HEK293 (cell line): ENCODE measurements around the gene GP1BB.

Source experiments
- CTCF ChIA-PET: fragments of 350-600 bp; formaldehyde crosslinking; extraction: SDS; loops from one replicate; lab custom pipeline; 2021; ENCODE audit warnings: antibody characterized with exemption; lab: Yijun Ruan, JAX
- POLR2A ChIA-PET: fragments of 300-600 bp; formaldehyde crosslinking; extraction: SDS; loops from one replicate; lab custom pipeline; 2020; ENCODE audit warnings: antibody characterized with exemption, inconsistent platforms; lab: Yijun Ruan, JAX
- H3K27ac ChIP-seq: fragments of 200-500 bp; sonication (Bioruptor generic); 2 replicates; pipeline ENCODE4 v1.5.1; 2014; ENCODE audit warnings: low read depth, low read length, control low read depth, inconsistent platforms; ENCODE audit errors: extremely low read depth
- H3K36me3 ChIP-seq, 2 experiments: fragments of 200-500 bp in 1 of 2; sonication (Bioruptor generic) in 1 of 2; 1 replicate in 1 of 2; 2 replicates in 1 of 2; pipeline ENCODE4 v1.5.1; 2014 to 2017; ENCODE audit warnings: inconsistent platforms in 2 of 2, low read length in 2 of 2; ENCODE audit not compliant: control insufficient read depth in 2 of 2, insufficient read depth in 1 of 2
- H3K4me1 ChIP-seq: fragments of 200-500 bp; sonication (Bioruptor generic); 2 replicates; pipeline ENCODE4 v1.5.1; 2014; ENCODE audit warnings: mild to moderate bottlenecking, low read length, inconsistent platforms; ENCODE audit not compliant: control insufficient read depth, insufficient read depth
- H3K4me3 ChIP-seq: 2 replicates; pipeline ENCODE4 v1.5.1; 2011; ENCODE audit warnings: low read depth, mild to moderate bottlenecking, control low read depth, low read length, moderate library complexity
- H3K9me3 ChIP-seq: fragments of 200-500 bp; sonication (Bioruptor generic); 2 replicates; pipeline ENCODE4 v1.5.1; 2014; ENCODE audit warnings: low read depth, low read length, inconsistent platforms; ENCODE audit not compliant: control insufficient read depth, insufficient read depth
- GLIS2 ChIP-seq: fragments of 450-650 bp; formaldehyde crosslinking; IDR thresholded peaks from 2 replicates; pipeline ENCODE4 v1.5.1; 2016; ENCODE audit warnings: missing biosample characterization, missing genetic modification characterization
- HOXA7 ChIP-seq: sonication (generic); formaldehyde crosslinking; IDR thresholded peaks from 2 replicates; pipeline ENCODE4 v1.8.1; 2022; ENCODE audit warnings: missing genetic modification reagents, borderline replicate concordance
- KLF8 ChIP-seq: fragments of 450-650 bp; formaldehyde crosslinking; IDR thresholded peaks from 2 replicates; pipeline ENCODE4 v1.5.1; 2016; ENCODE audit warnings: missing biosample characterization, missing genetic modification characterization
- RBAK ChIP-seq: fragments of 450-650 bp; formaldehyde crosslinking; IDR thresholded peaks from 2 replicates; pipeline ENCODE4 v1.5.1; 2016; ENCODE audit warnings: missing biosample characterization, missing genetic modification characterization
- ZNF132 ChIP-seq: fragments of 450-650 bp; formaldehyde crosslinking; IDR thresholded peaks from 2 replicates; pipeline ENCODE4 v1.5.1; 2017; ENCODE audit warnings: missing biosample characterization, missing genetic modification characterization, borderline replicate concordance
- ZNF155 ChIP-seq: fragments of 450-650 bp; formaldehyde crosslinking; IDR thresholded peaks from 2 replicates; pipeline ENCODE4 v1.5.1; 2016; ENCODE audit warnings: missing biosample characterization, missing genetic modification characterization
- ZNF2 ChIP-seq: fragments of 450-650 bp; formaldehyde crosslinking; IDR thresholded peaks from 2 replicates; pipeline ENCODE4 v1.5.1; 2016; ENCODE audit warnings: missing biosample characterization, missing genetic modification characterization
- ZNF24 ChIP-seq: fragments of 450-650 bp; formaldehyde crosslinking; IDR thresholded peaks from 2 replicates; pipeline ENCODE4 v1.5.1; 2016; ENCODE audit warnings: missing biosample characterization, missing genetic modification characterization
- ZNF433 ChIP-seq: fragments of 450-650 bp; formaldehyde crosslinking; IDR thresholded peaks from 2 replicates; pipeline ENCODE4 v1.5.1; 2016; ENCODE audit warnings: missing biosample characterization, missing genetic modification characterization, low read depth
- ZNF530 ChIP-seq: fragments of 450-650 bp; formaldehyde crosslinking; IDR thresholded peaks from 2 replicates; pipeline ENCODE4 v1.5.1; 2016; ENCODE audit warnings: low read depth, missing biosample characterization, missing genetic modification characterization
- ZNF596 ChIP-seq: fragments of 450-650 bp; IDR thresholded peaks from 2 replicates; pipeline ENCODE4 v1.5.0; 2018; ENCODE audit warnings: missing biosample characterization, mild to moderate bottlenecking, missing genetic modification characterization, moderate library complexity
- ZNF837 ChIP-seq: fragments of 450-650 bp; formaldehyde crosslinking; IDR thresholded peaks from 2 replicates; pipeline ENCODE4 v1.5.1; 2016; ENCODE audit warnings: missing biosample characterization, missing genetic modification characterization
- TF ChIP-seq, protein P1 (sequence below): fragments of 450-650 bp; formaldehyde crosslinking; IDR thresholded peaks from 2 replicates; pipeline ENCODE4 v1.5.1; 2016; ENCODE audit warnings: missing biosample characterization, missing genetic modification characterization
- TF ChIP-seq, protein P2 (sequence below): fragments of 450-650 bp; formaldehyde crosslinking; IDR thresholded peaks from 2 replicates; pipeline ENCODE4 v1.5.1; 2016; ENCODE audit warnings: missing biosample characterization, missing genetic modification characterization
- TF ChIP-seq, protein P3 (sequence below): fragments of 450-650 bp; formaldehyde crosslinking; IDR thresholded peaks from 2 replicates; pipeline ENCODE4 v1.5.1; 2016; ENCODE audit warnings: missing biosample characterization, missing genetic modification characterization

GP1BB gene

DNA sequence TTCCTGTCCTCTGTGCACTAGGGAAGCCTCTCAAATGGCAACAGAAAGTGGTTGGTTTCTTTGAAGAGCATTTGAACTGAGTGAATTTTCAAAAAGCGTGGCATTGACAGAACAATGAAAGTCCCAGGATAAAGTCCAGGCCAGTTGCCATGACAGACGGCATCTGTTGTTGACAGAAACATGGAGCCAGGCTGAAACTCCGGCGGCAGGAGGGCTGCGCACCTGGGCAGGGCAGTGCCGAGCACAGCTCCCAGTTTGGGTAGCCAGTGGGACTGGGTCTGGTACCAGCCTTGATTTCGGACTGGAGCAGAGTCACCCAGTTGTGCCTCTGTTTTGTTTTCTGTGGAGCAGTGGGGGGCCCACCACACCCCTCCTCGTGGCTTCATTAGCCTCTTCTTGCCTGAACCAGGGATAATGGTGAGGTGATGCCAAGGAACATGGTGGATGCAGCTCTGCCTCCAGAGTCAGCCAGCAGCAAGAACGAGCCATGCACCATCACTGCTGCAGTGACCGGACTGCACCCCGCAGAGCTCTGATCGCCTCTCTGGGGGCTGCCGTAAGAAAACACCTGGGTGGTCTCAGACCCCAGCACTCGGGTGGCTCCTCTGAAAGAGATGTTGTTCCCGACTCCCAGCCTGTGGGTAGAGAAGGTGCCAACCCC is 18.9 kb upstream of the GP1BB start:
- POLR2A ChIA-PET: interaction anchor here (1.6 kb wide), 1 partner anchor 13 kb away, joined by 3 read pairs; no protein-coding TSS in a partner anchor

DNA sequence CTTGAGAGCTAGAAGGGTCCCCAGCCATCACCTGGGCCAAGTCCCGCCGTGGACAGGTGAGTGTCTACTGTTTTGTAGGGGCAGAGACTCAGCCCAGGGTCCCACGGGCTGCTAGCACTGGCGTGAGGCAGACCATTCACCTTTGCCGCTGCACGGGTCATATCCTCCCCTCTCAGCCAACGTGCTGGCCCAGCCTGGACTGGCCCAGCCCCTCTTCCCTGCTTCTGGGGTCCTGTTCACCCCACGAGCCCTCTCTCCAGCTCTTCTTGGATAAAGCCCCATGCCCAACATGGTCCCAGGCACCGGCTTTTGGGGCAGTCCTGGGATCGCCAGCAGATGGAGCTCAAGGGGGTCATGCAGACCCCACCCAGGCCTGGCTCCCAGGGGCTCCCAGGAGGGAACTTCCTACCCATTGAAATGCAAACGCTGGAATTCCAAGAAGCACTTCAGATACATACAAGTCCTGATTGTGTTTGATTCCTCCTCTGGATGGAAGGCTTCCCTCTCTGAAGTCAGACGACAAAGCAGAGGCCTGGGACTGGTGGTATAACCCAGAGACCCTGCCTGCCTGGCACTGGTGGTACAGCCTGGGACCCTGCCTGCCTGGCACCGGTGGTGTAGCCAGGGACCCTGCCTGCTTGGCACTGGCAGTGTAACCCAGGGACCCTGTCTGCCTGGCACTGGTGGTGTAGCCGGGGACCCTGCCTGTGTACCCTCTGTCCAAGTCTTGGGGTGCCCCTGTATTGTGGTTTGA is 18.0 kb upstream of the GP1BB start:
- TF ChIP-seq, protein P1, sequence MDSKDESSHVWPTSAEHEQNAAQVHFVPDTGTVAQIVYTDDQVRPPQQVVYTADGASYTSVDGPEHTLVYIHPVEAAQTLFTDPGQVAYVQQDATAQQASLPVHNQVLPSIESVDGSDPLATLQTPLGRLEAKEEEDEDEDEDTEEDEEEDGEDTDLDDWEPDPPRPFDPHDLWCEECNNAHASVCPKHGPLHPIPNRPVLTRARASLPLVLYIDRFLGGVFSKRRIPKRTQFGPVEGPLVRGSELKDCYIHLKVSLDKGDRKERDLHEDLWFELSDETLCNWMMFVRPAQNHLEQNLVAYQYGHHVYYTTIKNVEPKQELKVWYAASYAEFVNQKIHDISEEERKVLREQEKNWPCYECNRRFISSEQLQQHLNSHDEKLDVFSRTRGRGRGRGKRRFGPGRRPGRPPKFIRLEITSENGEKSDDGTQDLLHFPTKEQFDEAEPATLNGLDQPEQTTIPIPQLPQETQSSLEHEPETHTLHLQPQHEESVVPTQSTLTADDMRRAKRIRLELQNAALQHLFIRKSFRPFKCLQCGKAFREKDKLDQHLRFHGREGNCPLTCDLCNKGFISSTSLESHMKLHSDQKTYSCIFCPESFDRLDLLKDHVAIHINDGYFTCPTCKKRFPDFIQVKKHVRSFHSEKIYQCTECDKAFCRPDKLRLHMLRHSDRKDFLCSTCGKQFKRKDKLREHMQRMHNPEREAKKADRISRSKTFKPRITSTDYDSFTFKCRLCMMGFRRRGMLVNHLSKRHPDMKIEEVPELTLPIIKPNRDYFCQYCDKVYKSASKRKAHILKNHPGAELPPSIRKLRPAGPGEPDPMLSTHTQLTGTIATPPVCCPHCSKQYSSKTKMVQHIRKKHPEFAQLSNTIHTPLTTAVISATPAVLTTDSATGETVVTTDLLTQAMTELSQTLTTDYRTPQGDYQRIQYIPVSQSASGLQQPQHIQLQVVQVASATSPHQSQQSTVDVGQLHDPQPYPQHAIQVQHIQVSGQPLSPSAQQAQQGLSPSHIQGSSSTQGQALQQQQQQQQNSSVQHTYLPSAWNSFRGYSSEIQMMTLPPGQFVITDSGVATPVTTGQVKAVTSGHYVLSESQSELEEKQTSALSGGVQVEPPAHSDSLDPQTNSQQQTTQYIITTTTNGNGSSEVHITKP: peak; percentile 63
- TF ChIP-seq ZNF155 (tag by site-specific recombination): no peak
- TF ChIP-seq, protein P2, sequence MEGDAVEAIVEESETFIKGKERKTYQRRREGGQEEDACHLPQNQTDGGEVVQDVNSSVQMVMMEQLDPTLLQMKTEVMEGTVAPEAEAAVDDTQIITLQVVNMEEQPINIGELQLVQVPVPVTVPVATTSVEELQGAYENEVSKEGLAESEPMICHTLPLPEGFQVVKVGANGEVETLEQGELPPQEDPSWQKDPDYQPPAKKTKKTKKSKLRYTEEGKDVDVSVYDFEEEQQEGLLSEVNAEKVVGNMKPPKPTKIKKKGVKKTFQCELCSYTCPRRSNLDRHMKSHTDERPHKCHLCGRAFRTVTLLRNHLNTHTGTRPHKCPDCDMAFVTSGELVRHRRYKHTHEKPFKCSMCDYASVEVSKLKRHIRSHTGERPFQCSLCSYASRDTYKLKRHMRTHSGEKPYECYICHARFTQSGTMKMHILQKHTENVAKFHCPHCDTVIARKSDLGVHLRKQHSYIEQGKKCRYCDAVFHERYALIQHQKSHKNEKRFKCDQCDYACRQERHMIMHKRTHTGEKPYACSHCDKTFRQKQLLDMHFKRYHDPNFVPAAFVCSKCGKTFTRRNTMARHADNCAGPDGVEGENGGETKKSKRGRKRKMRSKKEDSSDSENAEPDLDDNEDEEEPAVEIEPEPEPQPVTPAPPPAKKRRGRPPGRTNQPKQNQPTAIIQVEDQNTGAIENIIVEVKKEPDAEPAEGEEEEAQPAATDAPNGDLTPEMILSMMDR (tag by site-specific recombination): 0 out of 2 replicates have a peak, but pooled peaks have one; percentile 19
- Histone ChIP-seq H3K9me3 (no peaks in the 10 kb centered on the region), H3K27ac (no peak overlapping the region), H3K36me3 (no peaks in the 10 kb centered on the region), H3K4me1 (no peaks in the 10 kb centered on the region), H3K4me3 (no peak overlapping the region)
- POLR2A ChIA-PET: interaction anchor here (1.6 kb wide), 1 partner anchor 12 kb away, joined by 3 read pairs; no protein-coding TSS in a partner anchor
- CTCF ChIA-PET: interaction anchor here (0.6 to 0.8 kb wide), 5 partner anchors 10 to 318 kb away, joined by 3 read pairs; no protein-coding TSS in a partner anchor

More for the DNA sequence above, 18.9 kb upstream of the GP1BB start:
- Histone ChIP-seq H3K36me3 (no peaks in the 10 kb centered on the region), H3K27ac (no peak overlapping the region), H3K4me3 (no peak overlapping the region), H3K9me3 (no peaks in the 10 kb centered on the region), H3K4me1 (no peaks in the 10 kb centered on the region)
- TF ChIP-seq RBAK (tag by site-specific recombination) (no peak), ZNF2 (no peak), GLIS2 (tag by site-specific recombination) (no peak), ZNF24 (tag by site-specific recombination) (no peak), HOXA7 (CRISPR knock-in tag) (no peak), ZNF433 (tag by site-specific recombination) (no peak), ZNF132 (no peak), ZNF837 (no peak), KLF8 (no peak), ZNF530 (tag by site-specific recombination) (no peak), ZNF596 (tag by site-specific recombination) (no peak)
- TF ChIP-seq, protein P3, sequence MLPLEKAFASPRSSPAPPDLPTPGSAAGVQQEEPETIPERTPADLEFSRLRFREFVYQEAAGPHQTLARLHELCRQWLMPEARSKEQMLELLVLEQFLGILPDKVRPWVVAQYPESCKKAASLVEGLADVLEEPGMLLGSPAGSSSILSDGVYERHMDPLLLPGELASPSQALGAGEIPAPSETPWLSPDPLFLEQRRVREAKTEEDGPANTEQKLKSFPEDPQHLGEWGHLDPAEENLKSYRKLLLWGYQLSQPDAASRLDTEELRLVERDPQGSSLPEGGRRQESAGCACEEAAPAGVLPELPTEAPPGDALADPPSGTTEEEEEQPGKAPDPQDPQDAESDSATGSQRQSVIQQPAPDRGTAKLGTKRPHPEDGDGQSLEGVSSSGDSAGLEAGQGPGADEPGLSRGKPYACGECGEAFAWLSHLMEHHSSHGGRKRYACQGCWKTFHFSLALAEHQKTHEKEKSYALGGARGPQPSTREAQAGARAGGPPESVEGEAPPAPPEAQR (tag by site-specific recombination): no peak
- TF ChIP-seq, protein P1: no peak
- CTCF ChIA-PET: interaction anchor here (0.5 to 1.7 kb wide), 7 partner anchors 25 to 686 kb away, joined by 3 to 7 read pairs (median 3); no protein-coding TSS in a partner anchor
